HepG2 (cell line): ENCODE results near the gene GEMIN2. TPM values are rescaled to one million over a fixed set of nuclear protein-coding genes. Genes with fewer than 3 reads are reported as not detected.

ENCODE experiments used
- DMAP1 ChIP-seq: IDR thresholded peaks from 2 replicates; pipeline ENCODE4 v1.6.1; 2016
- EHMT2 ChIP-seq: fragments of 200-600 bp; sonication (generic); IDR thresholded peaks from 2 replicates; pipeline ENCODE4 v1.7.0; 2017; ENCODE audit warnings: antibody characterized with exemption, low read depth, low read length, borderline replicate concordance
- HIVEP1 ChIP-seq: sonication (generic); formaldehyde crosslinking; IDR thresholded peaks from 2 replicates; pipeline ENCODE4 v1.4.0; 2020; ENCODE audit warnings: mild to moderate bottlenecking, missing genetic modification reagents
- HNRNPK ChIP-seq: fragments of 200-400 bp; formaldehyde crosslinking; IDR thresholded peaks from 2 replicates; pipeline ENCODE4 v1.6.1; 2018; ENCODE audit warnings: low read length, low read depth, moderate library complexity, mild to moderate bottlenecking; ENCODE audit not compliant: poor library complexity, severe bottlenecking
- MEIS2 ChIP-seq: sonication (generic); formaldehyde crosslinking; IDR thresholded peaks from 2 replicates; pipeline ENCODE4 v1.9.0; 2021; ENCODE audit warnings: mild to moderate bottlenecking, missing genetic modification reagents
- NFIC ChIP-seq: IDR thresholded peaks from 2 replicates; pipeline ENCODE4 v1.6.1; 2012; ENCODE audit warnings: mild to moderate bottlenecking, low read length, inconsistent platforms
- NFKB2 ChIP-seq: sonication (generic); formaldehyde crosslinking; IDR thresholded peaks from 2 replicates; pipeline ENCODE4 v1.4.0; 2020; ENCODE audit warnings: missing genetic modification reagents, borderline replicate concordance
- RBAK ChIP-seq: sonication (generic); formaldehyde crosslinking; IDR thresholded peaks from 2 replicates; pipeline ENCODE4 v1.5.1; 2020; ENCODE audit warnings: mild to moderate bottlenecking, missing genetic modification reagents
- RBFOX2 ChIP-seq: fragments of 200-400 bp; formaldehyde crosslinking; IDR thresholded peaks from 2 replicates; pipeline ENCODE4 v1.6.1; 2017; ENCODE audit warnings: low read depth, mild to moderate bottlenecking, low read length
- RBM39 ChIP-seq: fragments of 200-400 bp; formaldehyde crosslinking; IDR thresholded peaks from one replicate; pipeline ENCODE4 v1.6.1; 2018; ENCODE audit warnings: antibody characterized with exemption, mild to moderate bottlenecking, low read depth, low read length; ENCODE audit not compliant: poor library complexity, severe bottlenecking
- SMAD3 ChIP-seq: sonication (generic); formaldehyde crosslinking; IDR thresholded peaks from 2 replicates; pipeline ENCODE4 v1.4.0; 2020; ENCODE audit warnings: missing genetic modification reagents
- SRSF1 ChIP-seq: fragments of 200-400 bp; formaldehyde crosslinking; optimal IDR thresholded peaks from 2 replicates; pipeline ENCODE3; 2017; ENCODE audit warnings: mild to moderate bottlenecking, low read depth, low read length, moderate library complexity
- TBX3 ChIP-seq: fragments of 450-650 bp; IDR thresholded peaks from 2 replicates; pipeline ENCODE4 v1.6.1; 2017; ENCODE audit warnings: antibody characterized with exemption, mild to moderate bottlenecking, inconsistent platforms, borderline replicate concordance
- ZFP62 ChIP-seq: sonication (generic); formaldehyde crosslinking; IDR thresholded peaks from 2 replicates; pipeline ENCODE4 v1.4.0; 2020; ENCODE audit warnings: missing genetic modification reagents
- ZNF235 ChIP-seq: sonication (generic); formaldehyde crosslinking; IDR thresholded peaks from 2 replicates; pipeline ENCODE4 v1.8.1; 2023; ENCODE audit warnings: mild to moderate bottlenecking, missing genetic modification reagents, borderline replicate concordance
- ZNF253 ChIP-seq: sonication (generic); formaldehyde crosslinking; IDR thresholded peaks from 2 replicates; pipeline ENCODE4 v1.8.0; 2022; ENCODE audit warnings: mild to moderate bottlenecking, missing genetic modification reagents, borderline replicate concordance
- ZNF546 ChIP-seq: sonication (generic); formaldehyde crosslinking; conservative IDR thresholded peaks from 2 replicates; pipeline ENCODE4 v1.8.1; 2023; ENCODE audit warnings: mild to moderate bottlenecking, missing genetic modification reagents
- ZNF572 ChIP-seq: sonication (generic); formaldehyde crosslinking; IDR thresholded peaks from 2 replicates; pipeline ENCODE4 v1.5.1; 2020; ENCODE audit warnings: mild to moderate bottlenecking, missing genetic modification reagents
- ZNF616 ChIP-seq: sonication (generic); formaldehyde crosslinking; IDR thresholded peaks from 2 replicates; pipeline ENCODE4 v1.5.0; 2020; ENCODE audit warnings: low read depth, mild to moderate bottlenecking, missing genetic modification reagents
- ZNF891 ChIP-seq: sonication (generic); formaldehyde crosslinking; IDR thresholded peaks from 2 replicates; pipeline ENCODE4 v1.5.0; 2020; ENCODE audit warnings: mild to moderate bottlenecking, missing genetic modification reagents
- ZSCAN31 ChIP-seq: sonication (generic); formaldehyde crosslinking; IDR thresholded peaks from 2 replicates; pipeline ENCODE4 v1.5.0; 2020; ENCODE audit warnings: low read depth, mild to moderate bottlenecking, missing genetic modification reagents
- polyA plus RNA-seq, 8 experiments: library from polyadenylated mRNA; depleted of rRNA in 3 of 8; stranded (reverse) in 7 of 8; unstranded in 1 of 8; fragments of >200 nt; fragmentation: Illumina TruSeq in 4 of 8; extraction: Trizol in 4 of 8; gene quantifications; 2 replicates each; pipeline versions ENCODE4 v1.2.1 to v1.2.3, GENCODE V29; 2011 to 2016; ENCODE audit warnings: low read depth in 4 of 8, missing spikeins in 1 of 8, mixed read lengths in 1 of 8; ENCODE audit not compliant: insufficient read depth in 1 of 8
- total RNA-seq, 5 experiments: library from RNA; depleted of rRNA; stranded (reverse); fragments of >200 nt; fragmentation: Illumina TruSeq; extraction: Trizol; gene quantifications; 2 replicates each; pipeline ENCODE4 v1.2.3, GENCODE V29; 2016; ENCODE audit warnings: low read depth in 1 of 5
- TF ChIP-seq, protein P1 (sequence below): sonication (generic); formaldehyde crosslinking; IDR thresholded peaks from 2 replicates; pipeline ENCODE4 v1.4.0; 2020; ENCODE audit warnings: missing genetic modification reagents, borderline replicate concordance
- TF ChIP-seq, protein P2 (sequence below): sonication (generic); formaldehyde crosslinking; IDR thresholded peaks from 2 replicates; pipeline ENCODE4 v1.4.0; 2020; ENCODE audit warnings: missing genetic modification reagents, borderline replicate concordance

Gene GEMIN2
- total and polyA plus RNA-seq, 2 of the 13 experiments (the other 11 are each of a cell fraction or from before 2014, with no cell fraction given): 54.8 to 110 TPM

DNA sequence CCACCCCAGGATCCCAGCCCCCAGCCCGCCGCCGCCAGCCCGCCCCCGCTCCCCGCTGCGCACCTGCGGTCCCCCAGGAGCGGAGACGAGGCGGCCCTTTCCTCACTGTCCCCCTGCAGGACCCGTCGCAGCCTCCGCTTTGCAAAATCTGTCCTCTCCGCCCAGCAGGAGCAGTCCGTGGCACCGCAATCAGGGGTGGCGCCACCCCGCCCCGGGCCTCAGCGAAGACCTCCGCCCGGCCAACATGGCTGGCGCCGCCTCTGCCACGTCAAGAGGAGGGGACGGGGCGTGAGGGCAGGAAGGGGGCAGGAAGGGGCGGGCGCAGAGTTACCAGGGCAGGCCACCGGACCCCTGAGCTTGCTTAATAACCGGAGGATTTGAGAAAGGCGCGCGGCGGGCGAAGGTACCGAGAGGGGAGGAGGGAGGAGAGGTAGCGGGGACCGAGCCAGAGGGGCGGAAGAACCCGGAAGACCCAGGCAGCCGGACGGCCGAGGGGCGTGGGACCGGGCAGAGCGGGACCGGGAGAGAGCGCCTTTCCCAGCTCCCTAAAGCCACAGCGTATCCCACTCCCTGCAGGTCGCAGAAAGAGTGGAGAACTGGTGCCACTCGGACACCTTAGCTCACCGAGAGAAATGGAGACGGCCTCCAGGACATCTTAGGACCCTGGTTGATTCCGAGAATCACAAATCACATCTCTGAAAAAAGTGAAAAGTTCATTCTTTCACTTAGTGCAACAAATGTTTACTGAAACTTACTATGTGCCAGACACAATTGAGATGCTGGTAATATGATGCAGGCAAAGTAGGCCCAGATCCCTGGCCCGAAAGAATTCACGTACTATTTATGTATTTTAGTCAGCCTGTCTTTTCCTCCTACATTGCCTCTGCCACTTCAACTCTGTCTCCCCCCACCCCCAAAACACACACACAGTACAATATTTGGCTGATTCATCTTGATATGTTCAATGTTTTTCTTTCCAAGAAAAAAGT, 10.9 kb upstream of the GEMIN2 start, which contains the start of gene SEC23A (continued):
- TF ChIP-seq, protein P1, sequence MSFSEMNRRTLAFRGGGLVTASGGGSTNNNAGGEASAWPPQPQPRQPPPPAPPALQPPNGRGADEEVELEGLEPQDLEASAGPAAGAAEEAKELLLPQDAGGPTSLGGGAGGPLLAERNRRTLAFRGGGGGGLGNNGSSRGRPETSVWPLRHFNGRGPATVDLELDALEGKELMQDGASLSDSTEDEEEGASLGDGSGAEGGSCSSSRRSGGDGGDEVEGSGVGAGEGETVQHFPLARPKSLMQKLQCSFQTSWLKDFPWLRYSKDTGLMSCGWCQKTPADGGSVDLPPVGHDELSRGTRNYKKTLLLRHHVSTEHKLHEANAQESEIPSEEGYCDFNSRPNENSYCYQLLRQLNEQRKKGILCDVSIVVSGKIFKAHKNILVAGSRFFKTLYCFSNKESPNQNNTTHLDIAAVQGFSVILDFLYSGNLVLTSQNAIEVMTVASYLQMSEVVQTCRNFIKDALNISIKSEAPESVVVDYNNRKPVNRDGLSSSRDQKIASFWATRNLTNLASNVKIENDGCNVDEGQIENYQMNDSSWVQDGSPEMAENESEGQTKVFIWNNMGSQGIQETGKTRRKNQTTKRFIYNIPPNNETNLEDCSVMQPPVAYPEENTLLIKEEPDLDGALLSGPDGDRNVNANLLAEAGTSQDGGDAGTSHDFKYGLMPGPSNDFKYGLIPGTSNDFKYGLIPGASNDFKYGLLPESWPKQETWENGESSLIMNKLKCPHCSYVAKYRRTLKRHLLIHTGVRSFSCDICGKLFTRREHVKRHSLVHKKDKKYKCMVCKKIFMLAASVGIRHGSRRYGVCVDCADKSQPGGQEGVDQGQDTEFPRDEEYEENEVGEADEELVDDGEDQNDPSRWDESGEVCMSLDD (CRISPR knock-in tag): no peak
- TF ChIP-seq SRSF1: peak; percentile 98
- TF ChIP-seq ZNF616 (CRISPR knock-in tag): peak; percentile 97
- peak; percentile 99 for TF ChIP-seq HNRNPK
- peak; percentile 94 for TF ChIP-seq MEIS2
- no peak for TF ChIP-seq EHMT2
- peak; percentile 94 for TF ChIP-seq ZNF891
- TF ChIP-seq RBM39: peak; percentile 98
- TF ChIP-seq ZNF572: no peak
- TF ChIP-seq RBFOX2: peak; percentile 100
- TF ChIP-seq ZNF546: peak; percentile 39; the same call in 1 of the 2 replicates
- peak; percentile 92 for TF ChIP-seq SMAD3 (CRISPR knock-in tag)
- peak; percentile 99 for TF ChIP-seq ZNF235 (CRISPR knock-in tag)
- no peak; the same call in 1 of the 2 replicates for TF ChIP-seq RBAK
- TF ChIP-seq, protein P2, sequence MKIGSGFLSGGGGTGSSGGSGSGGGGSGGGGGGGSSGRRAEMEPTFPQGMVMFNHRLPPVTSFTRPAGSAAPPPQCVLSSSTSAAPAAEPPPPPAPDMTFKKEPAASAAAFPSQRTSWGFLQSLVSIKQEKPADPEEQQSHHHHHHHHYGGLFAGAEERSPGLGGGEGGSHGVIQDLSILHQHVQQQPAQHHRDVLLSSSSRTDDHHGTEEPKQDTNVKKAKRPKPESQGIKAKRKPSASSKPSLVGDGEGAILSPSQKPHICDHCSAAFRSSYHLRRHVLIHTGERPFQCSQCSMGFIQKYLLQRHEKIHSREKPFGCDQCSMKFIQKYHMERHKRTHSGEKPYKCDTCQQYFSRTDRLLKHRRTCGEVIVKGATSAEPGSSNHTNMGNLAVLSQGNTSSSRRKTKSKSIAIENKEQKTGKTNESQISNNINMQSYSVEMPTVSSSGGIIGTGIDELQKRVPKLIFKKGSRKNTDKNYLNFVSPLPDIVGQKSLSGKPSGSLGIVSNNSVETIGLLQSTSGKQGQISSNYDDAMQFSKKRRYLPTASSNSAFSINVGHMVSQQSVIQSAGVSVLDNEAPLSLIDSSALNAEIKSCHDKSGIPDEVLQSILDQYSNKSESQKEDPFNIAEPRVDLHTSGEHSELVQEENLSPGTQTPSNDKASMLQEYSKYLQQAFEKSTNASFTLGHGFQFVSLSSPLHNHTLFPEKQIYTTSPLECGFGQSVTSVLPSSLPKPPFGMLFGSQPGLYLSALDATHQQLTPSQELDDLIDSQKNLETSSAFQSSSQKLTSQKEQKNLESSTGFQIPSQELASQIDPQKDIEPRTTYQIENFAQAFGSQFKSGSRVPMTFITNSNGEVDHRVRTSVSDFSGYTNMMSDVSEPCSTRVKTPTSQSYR (CRISPR knock-in tag): peak; percentile 89
- no peak for TF ChIP-seq NFIC
- TF ChIP-seq HIVEP1 (CRISPR knock-in tag): peak; percentile 98
- peak; percentile 58 for TF ChIP-seq TBX3
- TF ChIP-seq ZNF253 (CRISPR knock-in tag): peak; percentile 75; the same call in 1 of the 2 replicates
- TF ChIP-seq NFKB2: peak; percentile 99
- peak; percentile 99 for TF ChIP-seq ZSCAN31 (CRISPR knock-in tag)
- TF ChIP-seq ZFP62: peak; percentile 94; the same call in 1 of the 2 replicates
- TF ChIP-seq DMAP1 (CRISPR knock-in tag): peak; percentile 100
